HepG2 (cell line): ENCODE data around the gene HOMEZ. TPM values are rescaled to one million over a fixed set of nuclear protein-coding genes. Genes with fewer than 3 reads are reported as not detected.

Experiments used
- ARID5B ChIP-seq: IDR thresholded peaks from 2 replicates; pipeline ENCODE4 v1.4.0; 2020; ENCODE audit warnings: mild to moderate bottlenecking, missing genetic modification reagents
- CREB1 ChIP-seq, 2 experiments: fragments of 450-650 bp in 1 of 2; IDR thresholded peaks; 2 replicates each; pipeline ENCODE4 v1.6.1; 2016 to 2017; ENCODE audit warnings: control low read depth in 1 of 2, mild to moderate bottlenecking in 1 of 2, missing compliant biosample characterization in 1 of 2, missing genetic modification characterization in 1 of 2
- GATA4 ChIP-seq: sonication (generic); IDR thresholded peaks from 2 replicates; pipeline ENCODE4 v1.6.1; 2016; ENCODE audit warnings: antibody characterized with exemption, low read depth, borderline replicate concordance
- GZF1 ChIP-seq: sonication (generic); formaldehyde crosslinking; IDR thresholded peaks from 2 replicates; pipeline ENCODE4 v1.5.1; 2020; ENCODE audit warnings: mild to moderate bottlenecking, missing genetic modification reagents
- HOMEZ ChIP-seq: IDR thresholded peaks from 2 replicates; pipeline ENCODE4 v1.6.1; 2016; ENCODE audit warnings: low read depth
- JUN ChIP-seq: sonication (generic); formaldehyde crosslinking; IDR thresholded peaks from 2 replicates; pipeline ENCODE4 v1.4.0; 2020; ENCODE audit warnings: mild to moderate bottlenecking, missing genetic modification reagents
- KDM1A ChIP-seq: IDR thresholded peaks from 2 replicates; pipeline ENCODE4 v1.6.1; 2016; ENCODE audit warnings: missing compliant biosample characterization
- MED8 ChIP-seq: sonication (generic); formaldehyde crosslinking; IDR thresholded peaks from 2 replicates; pipeline ENCODE4 v1.8.1; 2023; ENCODE audit warnings: mild to moderate bottlenecking, missing genetic modification reagents; ENCODE audit not compliant: insufficient replicate concordance
- RAD21 ChIP-seq: fragments of 450-650 bp; formaldehyde crosslinking; IDR thresholded peaks from 2 replicates; pipeline ENCODE4 v1.5.0; 2020; ENCODE audit warnings: mild to moderate bottlenecking
- SNAPC2 ChIP-seq: sonication (generic); formaldehyde crosslinking; IDR thresholded peaks from 2 replicates; pipeline ENCODE4 v1.8.1; 2022; ENCODE audit warnings: mild to moderate bottlenecking, missing genetic modification reagents
- SRSF4 ChIP-seq: fragments of 200-400 bp; formaldehyde crosslinking; IDR thresholded peaks from one replicate; pipeline ENCODE4 v1.6.1; 2018; ENCODE audit warnings: mild to moderate bottlenecking, low read depth, low read length, moderate library complexity; ENCODE audit not compliant: poor library complexity, severe bottlenecking
- STAT6 ChIP-seq: sonication (generic); formaldehyde crosslinking; IDR thresholded peaks from 2 replicates; pipeline ENCODE4 v1.4.0; 2020; ENCODE audit warnings: missing genetic modification reagents, mild to moderate bottlenecking, borderline replicate concordance
- TOE1 ChIP-seq: sonication (generic); formaldehyde crosslinking; IDR thresholded peaks from 2 replicates; pipeline ENCODE4 v1.4.0; 2020; ENCODE audit warnings: mild to moderate bottlenecking, missing genetic modification reagents
- ZFP36L2 ChIP-seq: sonication (generic); formaldehyde crosslinking; IDR thresholded peaks from 2 replicates; pipeline ENCODE4 v1.4.0; 2020; ENCODE audit warnings: missing genetic modification reagents
- ZNF530 ChIP-seq: sonication (generic); formaldehyde crosslinking; IDR thresholded peaks from 2 replicates; pipeline ENCODE4 v1.5.0; 2020; ENCODE audit warnings: low read depth, mild to moderate bottlenecking, missing genetic modification reagents
- ZNF577 ChIP-seq: sonication (generic); formaldehyde crosslinking; IDR thresholded peaks from 2 replicates; pipeline ENCODE4 v1.4.0; 2020; ENCODE audit warnings: mild to moderate bottlenecking, low read depth, missing genetic modification reagents, borderline replicate concordance
- ZNF776 ChIP-seq: sonication (generic); formaldehyde crosslinking; IDR thresholded peaks from 2 replicates; pipeline ENCODE4 v1.4.0; 2020; ENCODE audit warnings: mild to moderate bottlenecking, missing genetic modification reagents
- ZNF800 ChIP-seq: sonication (generic); formaldehyde crosslinking; IDR thresholded peaks from 2 replicates; pipeline ENCODE4 v1.4.0; 2020; ENCODE audit warnings: missing genetic modification reagents
- ZNF841 ChIP-seq: sonication (generic); formaldehyde crosslinking; IDR thresholded peaks from 2 replicates; pipeline ENCODE4 v1.8.1; 2023; ENCODE audit warnings: missing genetic modification reagents, borderline replicate concordance
- polyA plus RNA-seq, 8 experiments: library from polyadenylated mRNA; depleted of rRNA in 3 of 8; stranded (reverse) in 7 of 8; unstranded in 1 of 8; fragments of >200 nt; fragmentation: Illumina TruSeq in 4 of 8; extraction: Trizol in 4 of 8; gene quantifications; 2 replicates each; pipeline versions ENCODE4 v1.2.1 to v1.2.3, GENCODE V29; 2011 to 2016; ENCODE audit warnings: low read depth in 4 of 8, missing spikeins in 1 of 8, mixed read lengths in 1 of 8; ENCODE audit not compliant: insufficient read depth in 1 of 8
- total RNA-seq, 5 experiments: library from RNA; depleted of rRNA; stranded (reverse); fragments of >200 nt; fragmentation: Illumina TruSeq; extraction: Trizol; gene quantifications; 2 replicates each; pipeline ENCODE4 v1.2.3, GENCODE V29; 2016; ENCODE audit warnings: low read depth in 1 of 5

The HOMEZ gene
- total and polyA plus RNA-seq, 2 of the 13 experiments (the other 11 are each of a cell fraction or from before 2014, with no cell fraction given), result 14.5 to 31.8 TPM

- no peak for TF ChIP-seq ZNF841 (CRISPR knock-in tag)
- peak; percentile 60; the same call in 1 of the 2 replicates for TF ChIP-seq ZNF776
- TF ChIP-seq TOE1, result no peak; the same call in none of the 2 replicates
- TF ChIP-seq MED8 (CRISPR knock-in tag), result peak; percentile 96
- no peak for TF ChIP-seq JUN (CRISPR knock-in tag)
- TF ChIP-seq ZNF530 (CRISPR knock-in tag), result no peak
- TF ChIP-seq RAD21 (CRISPR knock-in tag), result no peak
- peak; percentile 60; the same call in 1 of the 2 replicates for TF ChIP-seq KDM1A (CRISPR knock-in tag)
- peak; percentile 99 for TF ChIP-seq CREB1 (IDR thresholded peaks at IDR 0.05)
- TF ChIP-seq CREB1 (CRISPR knock-in tag; IDR thresholded peaks at IDR 0.05), result no peak
- TF ChIP-seq HOMEZ, result peak; percentile 80; the same call in 1 of the 2 replicates
- 0 out of 2 replicates have a peak, but pooled peaks have one; percentile 69 for TF ChIP-seq ZFP36L2 (CRISPR knock-in tag)
- no peak for TF ChIP-seq ZNF577 (CRISPR knock-in tag)
- TF ChIP-seq GZF1 (CRISPR knock-in tag), result no peak
- peak; percentile 97; the same call in 1 of the 2 replicates for TF ChIP-seq SNAPC2
- peak; percentile 86 for TF ChIP-seq ARID5B (CRISPR knock-in tag)
- TF ChIP-seq ZNF800 (CRISPR knock-in tag), result peak; percentile 54; the same call in 1 of the 2 replicates
- peak; percentile 98 for TF ChIP-seq STAT6 (CRISPR knock-in tag)
- TF ChIP-seq GATA4, result peak; percentile 84; the same call in 1 of the 2 replicates
- TF ChIP-seq SRSF4, result peak; percentile 31
Observed at GRCh38 chr14:23306412-23307145, 20.6 kb upstream of the HOMEZ start, which contains the start of gene BCL2L2 (continued).
